NK-92 (cell line): Measurements from ENCODE around the gene ANKS3.

Experiments
- DNase-seq: peaks from one replicate; lab custom pipeline; 2025; ENCODE audit not compliant: unreplicated experiment; lab: John Stamatoyannopoulos, UW

The ANKS3 gene

DNA sequence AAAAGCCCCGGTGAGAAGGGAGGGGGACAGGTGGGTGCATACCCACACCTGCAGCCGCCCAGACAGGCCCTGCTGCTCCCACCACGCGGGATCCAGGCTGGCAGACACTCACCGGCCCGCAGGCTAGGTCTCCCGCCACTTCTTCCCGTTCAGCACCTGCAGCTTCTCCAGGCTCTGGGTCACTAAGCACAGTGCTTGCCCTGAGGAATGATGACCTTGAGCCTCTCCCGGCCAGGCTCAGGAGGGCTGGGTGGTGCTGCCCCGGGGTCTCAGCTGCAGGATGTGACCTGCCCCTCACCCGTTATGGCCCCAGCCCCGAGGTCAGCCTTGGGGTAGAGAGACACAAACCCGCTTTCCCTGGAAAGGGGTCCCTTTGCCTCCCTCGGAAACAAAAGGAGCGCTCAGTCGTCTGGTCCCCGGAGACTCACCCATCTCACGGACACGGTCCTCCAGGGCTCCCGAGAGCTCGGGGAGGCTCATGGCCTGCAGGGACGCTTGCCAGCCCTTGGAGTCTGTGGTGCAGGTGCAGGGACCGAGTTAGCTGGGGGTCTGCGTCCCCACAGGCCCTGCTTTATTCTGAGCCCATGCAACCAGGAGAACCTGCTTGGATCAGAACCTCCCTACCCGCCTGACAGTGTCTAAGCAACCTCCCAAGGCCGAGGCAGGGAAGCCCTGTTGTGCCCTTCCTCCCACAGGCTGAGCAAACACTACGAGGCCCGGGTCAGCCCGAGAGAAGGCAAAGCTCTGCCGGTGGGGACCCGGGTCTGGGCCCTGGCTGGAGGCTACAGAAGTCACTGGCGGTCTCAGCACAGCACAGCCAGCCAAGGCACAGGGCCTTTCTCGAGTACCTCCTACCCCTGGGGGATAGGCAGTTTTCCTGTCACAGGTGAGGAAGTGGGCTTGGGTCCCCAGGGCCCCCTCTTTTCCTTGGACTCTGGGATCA lies 36.9 kb downstream of the ANKS3 start:
- DNase-seq: no peak

DNA sequence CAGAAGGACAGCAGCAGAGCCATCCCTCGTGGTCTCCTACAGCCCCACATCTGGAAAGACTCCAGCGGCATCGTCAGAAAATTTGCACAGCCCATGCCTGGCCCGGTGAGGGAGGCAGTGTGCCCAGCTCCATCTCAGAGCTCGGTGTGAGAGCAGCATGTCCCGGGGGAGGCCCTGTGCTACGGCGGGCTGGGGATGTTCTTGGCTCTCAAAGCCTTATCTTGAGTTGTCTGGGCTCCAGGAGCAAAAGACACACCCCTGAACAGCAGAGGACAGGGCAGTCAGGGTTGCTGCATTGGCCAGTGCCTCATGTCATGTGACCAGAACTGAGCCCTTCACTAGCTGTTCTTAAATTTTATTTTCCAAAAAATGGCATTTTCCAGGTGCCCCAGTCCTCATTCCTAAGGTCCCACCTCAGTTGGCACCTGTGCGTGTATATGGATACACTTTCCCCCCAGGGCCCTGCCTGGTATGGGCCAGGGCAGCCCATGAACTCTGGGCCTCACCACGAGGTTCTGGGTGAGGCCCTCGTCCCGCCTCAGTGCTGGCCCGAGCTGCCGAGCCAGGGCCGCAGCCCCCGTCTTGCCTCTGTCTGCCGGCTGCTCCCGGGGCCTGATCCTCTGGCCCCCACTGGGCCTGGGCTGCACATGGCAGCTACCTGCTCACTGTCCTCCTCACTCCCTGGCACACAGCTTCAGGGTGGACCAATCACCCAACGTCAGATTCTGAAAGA lies 37.7 kb downstream of the ANKS3 start:
- no peak for DNase-seq

DNA sequence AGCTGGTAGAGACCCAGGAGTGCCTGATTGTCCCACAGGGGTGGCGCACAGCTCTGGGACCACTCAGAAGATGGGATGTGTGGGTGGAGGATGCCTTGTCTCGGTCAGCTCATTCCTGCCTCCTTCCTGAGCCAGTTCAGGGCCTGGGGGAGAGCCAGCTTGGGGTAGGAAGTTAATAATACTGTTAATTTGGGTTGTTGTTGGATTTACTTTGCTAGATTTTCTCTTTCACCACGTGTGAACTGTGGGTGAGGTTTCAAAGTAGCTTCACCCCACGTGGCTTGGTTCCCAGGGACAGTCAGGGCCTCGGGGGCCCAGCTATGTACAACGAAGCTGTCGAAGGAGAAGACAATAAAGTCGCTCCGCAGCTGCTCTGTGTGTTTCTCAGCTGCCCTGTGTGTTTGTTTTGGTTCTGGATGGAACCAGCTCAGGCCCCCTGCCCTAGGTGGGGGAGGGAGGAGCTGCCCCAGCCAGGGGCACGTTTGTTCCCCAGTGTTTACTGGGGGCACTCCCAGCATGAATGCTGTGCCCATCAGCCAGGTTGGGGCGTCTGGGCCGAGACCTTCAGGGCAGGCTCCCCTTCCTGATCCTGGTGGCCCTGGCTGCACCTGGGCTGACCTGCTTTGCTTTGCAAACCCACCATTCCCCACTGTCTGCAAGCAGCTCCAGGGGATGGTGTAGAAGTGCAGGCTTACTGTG lies 38.4 kb downstream of the ANKS3 start:
- no peak for DNase-seq

DNA sequence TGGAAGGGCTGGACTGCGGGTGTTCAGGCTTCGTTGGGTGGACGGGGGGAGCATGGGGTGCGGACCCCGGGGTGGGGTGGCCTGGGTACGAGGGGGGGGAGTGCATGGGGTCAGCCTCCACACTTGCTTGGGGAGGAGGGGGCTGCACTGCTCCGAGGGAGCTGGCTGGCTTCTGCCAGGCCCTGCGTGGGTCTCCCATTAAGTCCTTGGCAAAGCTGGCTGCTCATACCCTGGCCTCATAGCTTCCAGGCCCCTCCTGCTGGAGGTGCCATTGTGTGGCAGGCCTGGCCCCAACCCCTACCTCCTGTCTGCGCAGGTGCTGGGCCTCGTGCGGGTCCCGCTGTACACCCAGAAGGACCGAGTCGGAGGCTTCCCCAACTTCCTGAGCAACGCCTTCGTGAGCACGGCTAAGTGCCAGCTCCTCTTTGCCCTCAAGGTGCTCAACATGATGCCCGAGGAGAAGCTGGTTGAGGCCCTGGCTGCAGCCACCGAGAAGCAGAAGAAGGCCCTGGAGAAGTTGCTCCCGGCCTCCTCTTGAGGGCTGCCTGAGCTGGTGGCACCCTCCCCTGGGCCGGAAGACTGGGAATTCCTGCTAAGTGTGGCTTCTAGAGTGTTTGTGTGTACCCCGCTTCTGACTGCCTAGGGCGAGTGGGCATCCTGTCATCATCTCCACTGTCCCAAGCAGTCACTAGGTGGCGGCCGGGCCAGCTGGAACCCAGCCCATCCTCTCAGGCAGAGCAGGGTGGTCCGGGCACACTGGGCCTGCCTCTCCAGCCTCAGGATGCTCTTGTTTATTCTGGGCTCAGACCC lies 39.2 kb downstream of the ANKS3 start:
- DNase-seq: no peak

- DNase-seq: no peak
Measured at GRCh38 chr16:4693956-4694641, 40.0 kb downstream of the ANKS3 start.

DNA sequence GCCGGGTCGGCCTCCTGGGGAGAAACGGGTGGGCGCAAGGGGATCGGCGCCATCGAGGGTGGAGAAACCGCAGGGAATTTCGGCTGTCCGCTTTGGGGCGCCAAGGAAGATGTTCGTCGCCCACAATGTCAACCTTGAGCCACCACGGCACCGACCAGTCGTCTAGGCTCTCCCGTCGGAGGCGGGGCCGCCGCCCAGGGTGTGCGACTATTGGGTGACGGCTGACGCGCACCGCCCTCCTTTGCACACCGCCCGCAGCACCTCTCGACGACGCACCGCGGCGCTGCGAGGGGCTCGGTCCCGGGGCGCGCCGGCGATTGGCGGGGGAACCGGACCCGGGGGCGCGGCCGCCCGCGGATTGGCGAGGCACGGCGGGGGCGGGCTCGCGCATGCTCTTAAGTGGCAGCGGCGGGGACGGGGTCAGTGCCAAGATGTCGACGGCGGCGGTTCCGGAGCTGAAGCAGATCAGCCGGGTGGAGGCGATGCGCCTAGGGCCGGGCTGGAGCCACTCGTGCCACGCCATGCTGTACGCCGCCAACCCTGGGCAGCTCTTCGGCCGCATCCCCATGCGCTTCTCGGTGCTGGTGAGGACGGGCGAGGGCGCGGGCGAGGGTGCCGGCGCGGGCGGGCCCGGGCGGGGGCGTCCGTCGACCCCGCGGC lies 40.6 kb downstream of the ANKS3 start, which contains the start of gene NUDT16L1:
Gene NUDT16L1 (plus strand): TSS at position 267 of the 660 bp plus-strand sequence. CDS start 165 bp downstream, at position 432.
- DNase-seq: peak; percentile 83

GRCh38 chr16:4692460-4693295 lies 41.4 kb downstream of the ANKS3 start:
- DNase-seq: no peak

DNA sequence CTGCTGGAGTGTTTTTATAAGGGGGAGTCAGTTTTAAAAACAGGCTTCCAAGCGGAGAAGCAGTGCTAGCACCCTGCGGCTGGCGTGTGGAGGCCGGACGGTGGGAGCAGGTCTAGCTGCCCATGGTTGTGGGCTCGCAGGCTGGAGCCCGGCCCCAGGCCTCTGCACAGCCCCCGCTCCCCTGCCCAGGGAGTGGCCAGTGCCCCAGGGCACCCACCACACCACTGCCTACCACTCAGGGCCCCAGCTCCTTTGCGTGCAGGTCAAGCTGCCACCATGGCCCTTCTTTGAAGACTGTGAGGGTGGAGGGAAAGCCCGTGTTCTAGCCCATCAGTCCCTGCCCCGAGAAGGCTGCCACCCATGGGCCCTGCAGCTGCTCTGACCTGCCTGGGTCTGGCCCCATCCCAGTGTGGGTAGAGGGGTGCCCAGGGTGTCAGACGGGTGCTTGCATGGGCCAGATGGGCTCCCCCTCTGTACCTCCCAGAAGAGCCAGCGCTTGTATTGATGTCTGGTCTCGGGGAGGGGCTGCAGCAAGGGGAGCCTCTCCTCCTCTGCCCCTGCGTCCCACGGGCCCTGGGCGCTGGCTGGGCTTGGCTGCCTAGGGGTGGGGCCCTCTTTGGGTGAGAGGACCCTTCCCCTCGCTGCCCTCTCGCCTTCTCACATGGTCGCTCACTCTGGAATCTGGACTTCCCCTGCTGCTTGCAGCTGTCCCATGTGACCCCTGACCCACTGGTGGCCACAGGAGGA lies 42.2 kb downstream of the ANKS3 start:
- no peak for DNase-seq

GRCh38 chr16:4690946-4691665 lies 43.0 kb downstream of the ANKS3 start:
- no peak for DNase-seq

DNA sequence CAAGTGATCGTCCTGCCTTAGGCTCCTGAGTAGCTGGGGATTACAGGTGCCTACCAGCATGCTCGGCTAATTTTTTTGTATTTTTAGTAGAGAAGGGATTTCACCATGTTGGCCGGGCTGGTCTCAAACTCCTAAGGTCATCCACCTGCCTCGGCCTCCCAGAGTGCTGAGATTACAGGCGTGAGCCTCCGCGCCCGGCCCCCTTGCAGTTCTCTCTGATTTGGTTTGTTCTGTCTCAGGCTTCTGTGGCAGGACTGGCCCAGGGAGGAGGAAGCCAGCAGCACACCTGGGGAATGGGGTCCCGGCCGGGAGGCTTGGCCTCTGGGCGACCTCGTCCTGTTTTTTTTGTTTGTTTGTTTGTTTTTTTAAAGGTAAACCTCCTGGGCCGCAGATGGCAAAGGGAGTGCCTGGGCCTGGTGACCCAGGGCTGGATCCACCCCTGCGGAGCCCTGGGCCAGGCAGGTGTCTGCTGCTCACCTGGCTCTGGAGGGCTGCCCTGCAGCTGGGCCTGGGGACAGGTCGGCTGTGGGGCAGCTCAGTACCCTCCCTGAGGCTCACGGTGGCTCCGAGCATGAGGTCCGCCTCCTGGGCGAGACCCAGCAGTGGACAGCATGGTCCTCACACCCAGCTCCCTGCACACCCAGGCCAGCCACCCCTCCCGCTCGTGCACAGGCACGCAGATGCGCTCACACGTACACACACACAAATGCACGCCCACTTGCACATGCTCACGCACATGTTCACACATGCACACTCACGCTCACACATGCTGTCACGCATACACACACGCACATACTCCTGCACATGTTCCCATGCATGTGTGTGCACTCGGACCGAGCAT lies 44.0 kb downstream of the ANKS3 start:
- DNase-seq: no peak

- no peak for DNase-seq
Measured at GRCh38 chr16:4689091-4689671, 44.9 kb downstream of the ANKS3 start.

DNA sequence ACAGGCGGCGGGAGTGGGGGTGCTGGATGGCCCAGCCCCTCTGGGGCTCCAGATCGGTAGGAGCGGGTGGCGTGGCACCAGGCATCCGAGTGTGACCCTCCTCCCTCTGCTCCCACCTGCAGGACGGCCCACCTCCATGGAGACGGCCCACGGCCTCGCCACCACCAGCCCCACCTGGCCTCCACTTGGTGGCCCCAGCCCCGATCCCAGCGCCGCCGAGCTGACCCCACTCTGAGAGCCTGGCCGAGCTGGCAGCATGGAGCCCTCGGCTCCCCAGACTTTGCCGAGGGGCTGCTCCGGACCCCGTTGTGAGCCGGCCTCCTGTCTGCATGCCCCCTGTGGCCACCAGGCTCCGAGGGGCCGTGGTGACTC lies 45.4 kb downstream of the ANKS3 start:
- DNase-seq: no peak

DNA sequence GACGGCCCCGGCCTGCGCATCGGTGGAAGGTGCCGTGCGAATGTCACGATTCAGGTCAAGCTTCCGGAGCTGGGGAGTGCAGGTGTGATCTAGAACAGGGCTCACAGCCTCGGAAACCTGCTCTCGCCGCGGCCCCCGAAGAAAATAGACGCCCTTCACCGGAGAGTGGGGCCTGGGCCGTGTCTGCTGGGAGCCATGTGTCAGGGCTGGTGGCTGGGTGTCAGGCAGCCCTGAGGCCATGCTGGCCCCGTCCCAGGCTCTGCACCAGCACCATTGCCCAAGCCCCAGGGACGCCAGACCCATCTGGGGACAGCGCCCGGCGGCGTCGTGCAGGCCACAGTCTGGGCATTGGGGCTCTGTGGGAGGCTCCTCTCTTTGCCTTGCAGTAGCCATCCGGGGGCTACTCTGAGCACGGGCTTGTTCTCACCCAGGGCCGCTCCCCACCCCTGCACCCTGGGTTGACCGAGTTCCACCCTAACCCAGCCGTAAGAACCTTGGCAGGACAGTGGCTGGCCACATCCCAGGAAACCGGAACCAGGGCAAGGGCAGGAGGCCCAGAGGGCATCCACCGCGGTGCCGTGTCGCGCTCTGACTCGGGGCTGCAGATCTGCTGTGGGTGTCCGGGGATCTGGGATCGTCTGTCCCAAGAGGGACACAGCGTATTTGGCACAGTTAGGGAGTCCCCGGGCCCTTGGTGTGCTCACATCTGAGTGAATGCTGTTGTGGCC lies 46.0 kb downstream of the ANKS3 start:
- DNase-seq: no peak

DNA sequence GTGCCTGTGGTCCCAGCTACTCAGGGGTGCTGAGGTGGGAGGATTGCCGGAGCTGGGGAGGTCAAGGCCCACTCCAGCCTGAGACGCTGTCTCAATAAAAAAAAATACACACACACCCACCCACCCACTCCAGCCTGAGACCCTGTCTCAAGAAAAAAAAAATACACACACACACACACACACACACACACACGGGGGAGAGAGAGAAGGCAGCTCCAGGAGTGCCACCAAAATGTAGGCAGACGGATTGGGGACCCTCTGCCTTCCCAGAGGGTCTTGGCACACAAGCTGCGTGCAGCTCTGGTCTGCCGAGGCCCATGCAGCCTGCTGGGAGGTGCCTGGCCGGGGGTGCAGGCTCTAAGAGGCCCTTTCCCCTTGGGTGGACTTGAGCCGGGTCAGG lies 46.7 kb downstream of the ANKS3 start:
- no peak for DNase-seq

DNA sequence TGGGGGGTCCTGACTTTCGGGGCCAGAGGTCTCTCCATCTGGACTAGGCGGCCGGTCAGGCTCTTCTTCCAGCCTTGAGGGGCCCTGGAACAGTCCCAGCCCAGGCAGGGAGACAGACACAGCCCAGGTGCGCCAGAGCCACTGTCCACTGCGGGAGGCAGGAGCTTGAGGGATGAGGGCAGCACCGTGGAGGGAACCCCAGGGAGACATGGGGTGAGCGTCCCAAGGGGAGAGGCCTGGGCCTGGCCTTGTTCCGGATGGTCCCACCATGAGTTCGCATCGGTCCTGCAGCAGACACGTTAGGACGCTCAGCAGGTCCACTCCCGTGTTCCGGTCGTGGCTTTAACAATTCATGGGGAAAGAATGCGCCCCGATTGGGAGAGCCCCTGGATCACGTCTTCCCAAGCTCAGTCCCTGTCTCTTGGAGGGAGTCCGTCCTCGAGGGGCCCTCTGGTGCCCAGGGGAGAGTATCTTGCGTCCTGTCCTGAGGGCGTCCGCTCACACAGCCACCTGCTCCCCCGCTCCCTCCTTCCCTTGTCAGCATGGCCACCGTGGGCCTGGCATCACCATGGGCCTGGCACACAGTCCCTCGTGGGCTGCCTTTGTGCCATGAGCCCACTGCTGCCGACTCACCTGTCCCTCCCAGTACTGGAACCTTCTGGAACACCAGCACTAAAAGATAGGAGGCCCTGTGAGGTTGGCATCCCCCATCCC lies 47.4 kb downstream of the ANKS3 start:
- no peak for DNase-seq
